ENCODE data around the gene SAV1.
"Not testable (repeated sequence)": the region's sequence is repeated elsewhere in the genome, so short reads cannot be mapped to it uniquely, and the experiment has no call there.

Gene SAV1

GRCh38 chr14:50667996-50668825, at the start of gene SAV1:
SAV1 (minus strand) TSS chr14:50668306; CDS start chr14:50667967, 339 bp downstream.
- peak; percentile 53 for DNase-seq

DNA sequence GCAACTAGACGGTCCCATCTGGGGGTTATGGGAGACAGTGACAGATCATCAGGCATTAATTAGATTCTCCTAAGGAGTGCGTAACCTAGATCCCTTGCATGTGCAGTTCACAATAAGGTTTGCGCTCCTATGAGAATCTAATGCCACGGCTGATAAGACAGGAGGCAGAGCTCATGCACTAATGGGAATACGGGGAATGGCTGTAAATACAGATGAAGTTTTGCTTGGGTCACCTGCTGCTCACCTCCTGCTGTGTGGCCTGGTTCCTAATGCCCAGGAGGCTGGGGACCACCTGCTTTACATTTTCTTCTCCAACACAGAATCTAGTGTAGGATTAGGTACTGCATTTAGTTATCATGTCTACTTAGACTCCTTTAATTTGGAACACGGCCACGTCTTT, 49.7 kb upstream of the SAV1 start:
- DNase-seq: no peak

- DNase-seq: no peak
These were observed 46.5 kb upstream of the SAV1 start for GRCh38 chr14:50714450-50715073.

GRCh38 chr14:50711043-50711442, 42.9 kb upstream of the SAV1 start:
- DNase-seq: no peak

DNA sequence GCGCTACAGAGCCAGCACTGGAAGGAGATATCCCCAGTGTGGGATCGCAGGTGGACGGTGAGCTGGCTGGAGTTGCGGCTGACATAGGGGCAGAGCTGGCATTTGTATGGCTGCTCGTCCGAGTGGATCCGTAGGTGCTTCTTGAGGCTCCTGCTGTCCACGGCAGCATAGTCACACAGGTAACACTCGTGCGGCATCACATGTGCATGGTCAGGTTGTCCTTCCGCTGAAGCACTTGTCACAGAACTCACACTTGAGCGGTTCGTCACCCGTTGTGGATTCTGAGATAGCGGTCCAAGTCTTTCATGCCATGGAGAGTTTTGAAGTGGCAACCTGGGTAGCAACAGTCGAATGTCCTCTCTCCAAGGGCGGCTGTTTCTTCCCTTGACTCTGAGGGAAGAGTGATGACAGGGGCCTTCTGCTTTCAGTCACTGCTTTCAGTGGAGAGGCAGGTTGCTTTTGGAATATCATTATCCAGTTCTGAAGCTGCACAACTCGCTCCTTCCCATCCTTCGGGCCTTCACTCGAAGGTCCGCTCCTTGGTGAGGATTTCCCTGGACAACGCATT, 37.0 kb upstream of the SAV1 start:
- no peak for DNase-seq

- DNase-seq: no peak
These were observed 36.4 kb upstream of the SAV1 start for GRCh38 chr14:50704454-50705010.

GRCh38 chr14:50697659-50698290, 29.7 kb upstream of the SAV1 start:
- no peak for DNase-seq

DNA sequence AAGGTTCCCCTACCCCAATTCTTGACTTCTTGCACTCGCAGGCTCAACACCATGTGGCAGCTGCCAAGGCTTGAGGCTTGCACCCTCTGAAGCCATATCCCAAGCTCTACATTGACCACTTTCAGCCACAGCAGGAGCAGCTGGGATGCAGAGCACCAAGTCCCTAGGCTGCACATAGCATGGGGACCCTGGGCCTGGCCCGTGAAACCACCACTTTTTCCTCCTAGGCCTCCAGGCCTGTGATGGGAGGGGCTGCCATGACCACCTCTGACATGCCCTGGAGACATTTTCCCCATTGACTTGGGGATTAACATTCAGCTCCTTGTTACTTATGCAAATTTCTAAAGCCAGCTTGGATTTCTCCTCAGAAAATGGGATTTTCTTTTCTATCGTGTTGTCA, 26.2 kb upstream of the SAV1 start:
- not testable (repeated sequence) for DNase-seq

- DNase-seq: no peak
These were observed 20.8 kb upstream of the SAV1 start for GRCh38 chr14:50688875-50689274.

DNA sequence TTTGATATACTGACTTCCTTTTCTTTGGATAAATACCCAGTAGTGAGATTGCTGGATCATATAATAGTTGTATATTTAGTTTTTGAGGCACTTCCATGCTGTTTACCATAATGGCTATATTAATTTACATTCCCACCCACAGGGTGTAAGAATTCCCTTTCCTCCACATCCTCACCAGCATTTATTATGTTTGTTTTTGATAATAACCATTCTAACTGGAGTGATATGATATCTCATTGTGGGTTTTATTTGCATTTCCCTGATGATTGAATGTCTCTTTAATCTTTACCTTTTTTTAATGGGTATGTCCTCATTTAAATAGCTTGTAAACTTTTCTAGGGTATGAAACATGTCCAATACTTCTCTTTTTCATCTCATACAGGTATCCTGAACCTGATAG, 11.6 kb upstream of the SAV1 start:
- no peak for DNase-seq

DNA sequence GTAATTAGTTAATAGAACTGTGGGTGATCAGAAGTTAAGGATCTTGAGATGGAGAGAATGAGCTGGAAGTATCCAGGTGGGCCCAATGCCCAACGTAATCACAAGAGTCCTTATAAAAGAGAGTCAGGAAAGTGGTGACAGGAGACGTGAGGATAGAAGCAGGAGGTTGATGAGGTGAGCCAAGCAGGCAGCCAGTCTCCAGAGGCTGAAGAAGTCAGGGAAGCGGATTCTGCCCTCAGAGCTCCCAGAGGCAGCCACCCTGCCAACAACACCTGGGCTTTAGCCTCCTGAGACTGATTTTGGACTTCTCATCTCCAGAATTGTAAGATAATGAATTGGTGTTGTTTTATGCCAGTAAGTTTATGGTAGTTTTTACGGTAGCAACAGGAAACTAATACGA, 10.1 kb upstream of the SAV1 start:
- no peak for DNase-seq

DNA sequence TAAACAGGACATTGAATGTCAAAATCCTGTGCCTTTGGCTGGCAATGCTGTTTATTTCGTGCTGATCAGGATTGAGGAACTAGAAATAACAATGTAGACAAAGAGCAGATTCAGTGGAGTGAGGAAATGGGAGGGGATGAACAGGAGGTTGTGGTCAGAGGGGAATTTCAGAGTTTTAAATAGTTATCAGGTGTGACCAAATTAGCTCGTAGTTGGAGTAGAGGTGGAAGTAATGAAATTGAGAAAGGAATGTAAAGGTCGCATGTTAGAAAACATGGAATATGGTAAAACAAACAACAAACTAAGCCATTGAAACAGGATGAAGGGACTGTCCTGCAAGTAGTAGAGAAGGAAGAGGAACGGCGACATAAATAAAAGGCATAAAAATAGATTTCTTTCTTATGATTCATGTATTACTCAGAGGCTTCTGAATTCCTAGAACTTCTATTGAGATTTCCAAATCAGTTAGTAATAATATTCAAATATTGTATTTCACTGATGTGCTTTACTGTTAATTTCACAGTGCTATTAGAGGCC, 9.5 kb upstream of the SAV1 start:
- DNase-seq: no peak

- DNase-seq: no peak
These were observed 8.9 kb upstream of the SAV1 start for GRCh38 chr14:50676814-50677516.

DNA sequence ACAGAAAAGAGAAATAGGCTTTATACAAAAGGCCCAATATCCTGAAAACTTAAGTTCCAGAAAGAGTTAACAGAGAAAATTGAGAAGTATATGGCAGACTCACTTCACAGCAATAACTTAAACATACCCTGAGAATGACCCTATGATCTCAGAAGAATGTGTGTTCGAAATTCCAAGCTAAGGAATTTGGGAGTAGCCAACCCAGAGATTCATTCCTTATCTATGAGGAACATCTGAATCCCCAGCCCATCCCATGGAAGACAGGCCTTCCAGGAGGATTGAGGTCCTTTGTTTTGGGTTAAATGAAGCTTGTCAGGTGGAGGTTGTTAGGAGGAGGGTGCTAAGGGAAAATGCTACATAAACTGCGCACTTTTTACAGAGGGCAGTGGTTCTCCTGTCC, 7.5 kb upstream of the SAV1 start:
- DNase-seq: no peak

DNA sequence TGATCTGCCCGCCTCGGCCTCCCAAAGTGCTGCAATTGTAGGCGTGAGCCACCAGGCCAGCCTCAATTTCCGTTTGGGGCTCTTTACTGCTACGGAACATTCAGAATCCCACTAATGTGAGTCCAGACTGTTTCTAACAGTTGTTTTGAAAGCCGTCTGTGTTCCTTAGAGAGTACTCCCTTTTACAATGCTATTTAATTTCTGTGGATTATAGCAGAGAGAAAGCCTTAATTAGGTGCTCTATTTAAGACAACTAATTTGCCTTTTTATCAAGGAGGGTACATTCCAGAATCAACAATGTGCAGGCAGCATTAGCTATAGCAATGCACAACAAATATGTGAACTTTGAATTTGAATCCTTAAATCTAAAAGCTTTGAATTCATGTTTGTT, 2.8 kb upstream of the SAV1 start:
- DNase-seq: no peak

GRCh38 chr14:50670196-50670865, 2.2 kb upstream of the SAV1 start:
- DNase-seq: no peak

- no peak for DNase-seq
These were observed 1.4 kb upstream of the SAV1 start for GRCh38 chr14:50669441-50669986.

DNA sequence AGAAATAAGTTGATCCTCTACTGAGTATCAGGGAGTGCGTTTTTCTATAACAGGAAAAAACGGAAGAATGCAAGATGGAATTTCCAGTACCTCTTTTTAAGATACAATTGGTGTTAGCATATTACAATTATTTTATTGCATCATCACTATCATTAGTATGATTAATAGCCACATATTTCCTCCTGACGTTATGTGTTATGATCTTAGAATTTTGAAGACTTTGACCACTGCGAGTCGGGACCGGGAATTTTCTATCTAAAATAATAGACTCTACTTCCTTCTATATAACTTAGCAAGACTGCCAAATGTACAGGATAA, 679 bp upstream of the SAV1 start:
- no peak for DNase-seq

DNA sequence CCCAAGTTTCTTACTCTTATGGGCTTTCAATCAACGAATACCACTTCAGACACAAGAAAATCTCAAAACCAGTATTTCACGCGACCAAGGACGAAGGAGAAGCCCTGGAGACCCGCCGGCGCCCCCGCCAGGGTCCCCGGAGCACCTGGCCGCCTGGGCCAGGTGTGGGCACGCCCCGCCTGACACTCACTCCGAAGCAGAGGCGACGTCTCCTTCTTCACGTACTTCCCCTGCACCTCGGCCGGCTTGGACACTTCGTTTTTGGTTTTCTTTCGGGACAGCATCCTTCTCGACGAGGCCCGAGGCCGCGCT, 466 bp downstream of the SAV1 start:
- DNase-seq: no peak

DNA sequence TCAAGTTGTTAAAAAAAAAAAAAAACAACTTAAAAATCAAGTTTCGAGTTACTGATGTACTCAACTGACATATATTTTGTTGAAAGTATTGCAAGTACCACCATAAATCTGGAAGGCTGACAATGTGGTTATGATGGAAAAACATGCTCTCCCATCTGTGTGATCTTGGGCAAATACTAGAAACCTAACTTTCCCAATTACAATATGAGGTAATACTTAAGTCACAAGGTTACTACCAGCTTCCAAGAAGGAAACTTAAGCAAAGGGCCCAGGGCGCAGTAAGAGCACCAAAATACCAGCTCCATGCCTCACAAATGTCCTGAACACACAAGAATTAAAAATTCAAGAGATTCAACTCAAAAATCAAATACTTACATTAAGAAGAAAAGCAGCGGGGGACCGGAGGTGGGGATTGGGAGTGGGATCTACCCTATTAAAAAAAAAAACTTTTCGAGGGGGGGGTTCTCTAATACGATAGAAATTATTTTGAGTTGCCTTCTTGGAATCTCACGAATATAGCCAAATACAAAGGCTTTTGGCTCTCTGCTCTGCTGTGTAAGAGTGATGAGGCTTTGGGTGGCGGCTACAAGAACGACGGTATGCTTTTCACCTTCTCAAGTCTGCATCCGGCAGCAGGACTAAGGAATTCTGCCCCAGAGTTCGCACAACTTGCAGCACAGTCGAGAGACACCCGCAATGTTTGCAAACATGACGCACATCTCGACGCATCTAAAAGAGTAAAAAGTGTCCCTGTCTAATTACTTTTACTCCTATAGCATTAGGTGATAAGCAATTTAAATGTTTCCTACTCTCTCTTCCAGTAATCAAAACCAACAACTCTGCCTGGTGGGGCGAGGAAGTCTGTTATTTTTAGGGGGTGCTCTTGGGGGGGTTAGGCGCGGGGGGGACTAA, 1.1 kb downstream of the SAV1 start:
- no peak for DNase-seq

GRCh38 chr14:50665300-50665699, 2.8 kb downstream of the SAV1 start:
- not testable (repeated sequence) for DNase-seq

All from NCI-H774 (cell line).